ENCODE measurements around the gene RRP7A. TPM values are rescaled to one million over a fixed set of nuclear protein-coding genes. Genes with fewer than 3 reads are reported as not detected.
"Not testable (repeated sequence)": the region's sequence is repeated elsewhere in the genome, so short reads cannot be mapped to it uniquely, and the experiment has no call there.

Gene RRP7A
- total and polyA plus RNA-seq, 12 donors: 20.8 to 35.2 (median 26.1) TPM

GRCh38 chr22:42560381-42560780, 40.8 kb upstream of the RRP7A start:
- WGBS, 2 donors: 90 to 95% methylated on average over 8 of the region's 8 CpGs

GRCh38 chr22:42553475-42554361, 34.1 kb upstream of the RRP7A start, which contains the start of gene SERHL2:
SERHL2 (plus strand) TSS chr22:42553956; CDS start chr22:42554021, 65 bp downstream.
- Histone ChIP-seq H3K4me3 (peak within 1 kb of the TSS; percentile 4 to 82 (median 60)), H3K9me3 (peaks cover 0 to 12% (median 0%) of the 10 kb centered on the region in 11 donors), H3K27me3 (no peaks in the 10 kb centered on the region), H3K36me3 (no peaks in the 10 kb centered on the region), H3K27ac (peak within 1 kb of the TSS in 9 of 10 donors; percentile 14 to 69 (median 53)), H3K4me1 (peaks cover 0 to 16% (median 11%) of the 10 kb centered on the region in 9 donors)
- ATAC-seq (peak; percentile 91 to 98 (median 96)), DNase-seq (peak; percentile 95 to 98)
- TF ChIP-seq CTCF (IDR thresholded peaks at IDR 0.05): peak in 1 of 9 donors; percentile 7
- intact Hi-C loops (cut with DNase I): loop anchor here in 4 of 10 donors (5.0 kb wide), 3 partner anchors 36 to 481 kb away; partner anchors contain the start of genes NAGA (in 1 of the 4), PHETA2 (in 1 of the 4) and RRP7A (in 1 of the 4)
- WGBS, 2 donors: 2 to 3% methylated on average over 57 to 75 of the region's 75 CpGs

More at GRCh38 chr22:42560381-42560780, 40.8 kb upstream of the RRP7A start:
- no peak overlapping the region for H3K27ac ChIP-seq
- intact Hi-C loops (cut with DNase I): no loop called here
- no peak for ATAC-seq
- H3K9me3 ChIP-seq: no peaks in the 10 kb centered on the region
- H3K36me3 ChIP-seq: peaks cover 0 to 3% (median 0%) of the 10 kb centered on the region in 9 donors
- H3K4me3 ChIP-seq: no peak overlapping the region
- TF ChIP-seq CTCF (IDR thresholded peaks at IDR 0.05): no peak
- peaks cover 0 to 23% (median 12%) of the 10 kb centered on the region in 9 donors for H3K4me1 ChIP-seq
- DNase-seq: no peak
- H3K27me3 ChIP-seq: no peaks in the 10 kb centered on the region

- intact Hi-C loops (cut with DNase I): loop anchor here in 4 of 10 donors (5.0 kb wide), 3 partner anchors 35 to 480 kb away; partner anchors contain the start of genes NAGA (in 1 of the 4), PHETA2 (in 1 of the 4) and RRP7A (in 1 of the 4)
- H3K4me3 ChIP-seq, H3K27ac ChIP-seq, H3K27me3 ChIP-seq, DNase-seq, ATAC-seq, H3K36me3 ChIP-seq: not testable (repeated sequence)
- H3K9me3 ChIP-seq: peaks cover 0 to 12% (median 0%) of the 10 kb centered on the region in 11 donors
- peaks cover 0 to 16% (median 11%) of the 10 kb centered on the region in 9 donors for H3K4me1 ChIP-seq
- WGBS, 2 donors: 95 to 96% methylated on average over 6 of the region's 6 CpGs
These were observed 32.7 kb upstream of the RRP7A start for GRCh38 chr22:42552294-42552647.

GRCh38 chr22:42549331-42550060, 29.9 kb upstream of the RRP7A start:
- intact Hi-C loops (cut with DNase I): loop anchor here in 4 of 10 donors (5.0 kb wide), 3 partner anchors 32 to 477 kb away; partner anchors contain the start of genes NAGA (in 1 of the 4), PHETA2 (in 1 of the 4) and RRP7A (in 1 of the 4)
- no peak for TF ChIP-seq CTCF (IDR thresholded peaks at IDR 0.05)
- Histone ChIP-seq H3K27me3 (no peaks in the 10 kb centered on the region), H3K36me3 (no peaks in the 10 kb centered on the region), H3K4me1 (peaks cover 0 to 17% (median 11%) of the 10 kb centered on the region in 9 donors), H3K9me3 (peaks cover 0 to 12% (median 0%) of the 10 kb centered on the region in 11 donors), H3K27ac (no peak overlapping the region), H3K4me3 (no peak overlapping the region)
- ATAC-seq (no peak), DNase-seq (no peak)
- 54 to 60% methylated on average over 11 of the region's 11 CpGs for WGBS, 2 donors

Measured in heart right ventricle (tissue), 16 donors.